IMR-90 (cell line): ENCODE measurements around the gene SH3RF3. TPM values are rescaled to one million over a fixed set of nuclear protein-coding genes. Genes with fewer than 3 reads are reported as not detected.

Source experiments
- ATAC-seq: fragments of 200-7000 bp; cut with Tn5 transposase; 2 replicates; pipeline ENCODE4 v1.9.1; 2020; ENCODE audit warnings: low read depth, mild to moderate bottlenecking, moderate library complexity
- BruUV-seq: library from RNA; stranded (reverse); fragments of 400-500 nt; replicated peaks from 2 replicates; lab custom pipeline; 2021; lab: Mats Ljungman, UMichigan
- CTCF ChIA-PET: fragments of 300-600 bp; formaldehyde crosslinking; extraction: SDS; loops from one replicate; lab custom pipeline; 2021; ENCODE audit warnings: antibody characterized with exemption; lab: Yijun Ruan, JAX
- POLR2A ChIA-PET: fragments of 300-600 bp; sonication (Branson Sonifier 250); formaldehyde crosslinking; loops from one replicate; lab custom pipeline; 2022; ENCODE audit warnings: antibody characterized with exemption; ENCODE audit not compliant: unreplicated experiment; lab: Charles Lee
- DNase-seq: peaks from one replicate; pipeline ENCODE4 v3.0.0; 2013
- H2AFZ ChIP-seq: replicated peaks from 2 replicates; pipeline ENCODE3; 2013; ENCODE audit warnings: low read length, mild to moderate bottlenecking; ENCODE audit not compliant: poor library complexity
- H2AK5ac ChIP-seq: 2 replicates; pipeline ENCODE4 v1.6.1; 2013; ENCODE audit warnings: low read depth, low read length, inconsistent platforms
- H2AK9ac ChIP-seq: replicated peaks from 2 replicates; pipeline ENCODE3; 2013; ENCODE audit warnings: mild to moderate bottlenecking, low read depth, low read length, moderate library complexity; ENCODE audit not compliant: poor library complexity
- H2BK120ac ChIP-seq: 2 replicates; pipeline ENCODE4 v1.6.1; 2013; ENCODE audit warnings: low read depth, low read length, inconsistent platforms
- H2BK15ac ChIP-seq: 3 replicates; pipeline ENCODE4 v1.6.1; 2013; ENCODE audit warnings: low read depth, low read length, inconsistent platforms
- H2BK20ac ChIP-seq: 2 replicates; pipeline ENCODE4 v1.6.1; 2013; ENCODE audit warnings: low read depth, mild to moderate bottlenecking, inconsistent platforms, low read length, moderate library complexity
- H2BK5ac ChIP-seq: 2 replicates; pipeline ENCODE4 v1.6.1; 2013; ENCODE audit warnings: mild to moderate bottlenecking, low read depth, low read length, inconsistent platforms; ENCODE audit not compliant: poor library complexity, severe bottlenecking
- H3K14ac ChIP-seq: replicated peaks from 2 replicates; pipeline ENCODE4 v1.6.1; 2013; ENCODE audit warnings: low read depth, low read length, inconsistent platforms
- H3K18ac ChIP-seq: 2 replicates; pipeline ENCODE4 v1.6.1; 2013; ENCODE audit warnings: low read depth, low read length, control low read depth
- H3K23ac ChIP-seq: 2 replicates; pipeline ENCODE4 v1.6.1; 2013; ENCODE audit warnings: low read depth, low read length, inconsistent platforms
- H3K27ac ChIP-seq: 2 replicates; pipeline ENCODE4 v1.5.1; 2013; ENCODE audit warnings: mild to moderate bottlenecking, control low read depth, low read length; ENCODE audit not compliant: insufficient read depth
- H3K27me3 ChIP-seq: 2 replicates; pipeline ENCODE4 v1.6.1; 2013; ENCODE audit warnings: low read length; ENCODE audit not compliant: control insufficient read depth, insufficient read depth
- H3K36me3 ChIP-seq: 2 replicates; pipeline ENCODE4 v1.6.1; 2013; ENCODE audit warnings: low read length, mixed read lengths; ENCODE audit not compliant: control insufficient read depth, insufficient read depth
- H3K4ac ChIP-seq: 2 replicates; pipeline ENCODE4 v1.6.1; 2013; ENCODE audit warnings: low read depth, low read length, inconsistent platforms
- H3K4me1 ChIP-seq: 2 replicates; pipeline ENCODE4 v1.6.1; 2013; ENCODE audit warnings: low read length, mixed read lengths; ENCODE audit not compliant: control insufficient read depth, insufficient read depth
- H3K4me2 ChIP-seq: 2 replicates; pipeline ENCODE4 v1.6.1; 2013; ENCODE audit warnings: low read depth, mild to moderate bottlenecking, control low read depth, low read length, moderate library complexity
- H3K4me3 ChIP-seq: 2 replicates; pipeline ENCODE4 v1.5.1; 2013; ENCODE audit warnings: low read depth, mild to moderate bottlenecking, control low read depth, low read length, moderate library complexity; ENCODE audit not compliant: insufficient read depth
- H3K56ac ChIP-seq: 2 replicates; pipeline ENCODE4 v1.6.1; 2013; ENCODE audit warnings: low read length, inconsistent platforms; ENCODE audit not compliant: insufficient read depth; ENCODE audit errors: extremely low read depth
- H3K79me1 ChIP-seq, 2 experiments: 2 replicates each; pipeline ENCODE4 v1.6.1; 2013; ENCODE audit warnings: low read length in 2 of 2, inconsistent platforms in 1 of 2, low read depth in 1 of 2
- H3K9ac ChIP-seq: 2 replicates; pipeline ENCODE4 v1.6.1; 2013; ENCODE audit warnings: low read depth, low read length, control low read depth
- H3K9me1 ChIP-seq: 2 replicates; pipeline ENCODE4 v1.6.1; 2013; ENCODE audit warnings: low read length, inconsistent platforms; ENCODE audit not compliant: insufficient read depth
- H3K9me3 ChIP-seq: 2 replicates; pipeline ENCODE4 v1.6.1; 2013; ENCODE audit warnings: low read length; ENCODE audit not compliant: control insufficient read depth, insufficient read depth
- H4K20me1 ChIP-seq: 2 replicates; pipeline ENCODE4 v1.6.1; 2013; ENCODE audit warnings: low read length, inconsistent platforms; ENCODE audit not compliant: insufficient read depth
- H4K5ac ChIP-seq: 2 replicates; pipeline ENCODE4 v1.6.1; 2013; ENCODE audit warnings: mild to moderate bottlenecking, low read depth, low read length, control low read depth
- H4K8ac ChIP-seq, 2 experiments: 2 replicates each; pipeline ENCODE4 v1.6.1; 2013; ENCODE audit warnings: low read depth in 2 of 2, low read length in 2 of 2, control low read depth in 1 of 2, inconsistent platforms in 1 of 2
- H4K91ac ChIP-seq: 2 replicates; pipeline ENCODE4 v1.6.1; 2013; ENCODE audit warnings: low read depth, low read length, inconsistent platforms; ENCODE audit not compliant: insufficient read depth
- CEBPB ChIP-seq: IDR thresholded peaks from 2 replicates; pipeline ENCODE4 v1.6.1; 2012; ENCODE audit warnings: low read depth, low read length, improper control_type of control experiment
- FOS ChIP-seq: fragments of 150-350 bp; IDR thresholded peaks from 2 replicates; pipeline ENCODE4 v1.6.1; 2016; ENCODE audit warnings: low read depth, low read length
- WGBS, 2 experiments: methylation state at CpG; one replicate each; pipeline versions ENCODE4 v1.1.5 to v1.1.7; 2013; ENCODE audit warnings: missing lambda C conversion rate in 2 of 2; ENCODE audit not compliant: insufficient read length in 1 of 2; ENCODE audit errors: extremely low coverage in 2 of 2; 5-methylcytosine and 5-hydroxymethylcytosine counted together
- dilution Hi-C: fragments of 300-500 bp; cut with HindIII; formaldehyde crosslinking; loops from one replicate; pipeline ENCODE4 v1.14.3; 2018; ENCODE audit warnings: low sequenced_read_pairs; ENCODE audit not compliant: unreplicated experiment
- in situ Hi-C: fragments of 300-500 bp; cut with MboI; formaldehyde crosslinking; loops from 3 replicates; pipeline ENCODE4 v1.14.3; 2019; ENCODE audit warnings: low sequenced_read_pairs, inconsistent platforms, mixed read lengths
- intact Hi-C: fragments of 100-400 bp; cut with micrococcal nuclease; formaldehyde crosslinking; loops from 2 replicates; pipeline ENCODE4 v1.10.0; 2022
- polyA plus RNA-seq, 3 experiments: library from polyadenylated mRNA; depleted of rRNA; stranded (reverse); fragments of >200 nt; gene quantifications; 2 replicates each; pipeline ENCODE4 v1.2.3, GENCODE V29; 2012; ENCODE audit warnings: low replicate concordance in 1 of 3
- total RNA-seq: library from RNA; depleted of rRNA; stranded (reverse); fragments of >200 nt; gene quantifications from 2 replicates; pipeline ENCODE4 v1.2.3, GENCODE V29; 2012
- TF ChIP-seq, protein P1 (sequence below): fragments of 150-350 bp; IDR thresholded peaks from 2 replicates; pipeline ENCODE4 v1.6.1; 2017; ENCODE audit warnings: mild to moderate bottlenecking, antibody characterized with exemption, low read length, low read depth

SH3RF3 gene
- total and polyA plus RNA-seq, 2 of the 4 experiments (the other 2 are of a cell fraction), result 3.4 to 5.3 TPM

GRCh38 chr2:109125593-109126500 is 3.2 kb upstream of the SH3RF3 start:
- peak overlapping the region; percentile 55 for H3K4me2 ChIP-seq
- peak overlapping the region; percentile 73 for H3K18ac ChIP-seq
- H4K20me1 ChIP-seq, result peaks cover 23% of the 10 kb centered on the region
- peaks cover 18% of the 10 kb centered on the region for H3K27me3 ChIP-seq
- in situ Hi-C loops, result loop anchor here (5.0 to 25.0 kb wide), 2 partner anchors 211 to 381 kb away; no protein-coding TSS in a partner anchor
- H2AK9ac ChIP-seq, result peak overlapping the region; percentile 62
- dilution Hi-C loops, result no loop called here
- H3K79me1 ChIP-seq, result peaks cover 0 to 33% of the 10 kb centered on the region in 2 experiments; a peak in 2 of 4 replicates
- CTCF ChIA-PET, result interaction anchor here (0.8 to 1.8 kb wide), 2 partner anchors 260 to 384 kb away, joined by 3 to 4 read pairs; no protein-coding TSS in a partner anchor
- H2BK15ac ChIP-seq, result peak overlapping the region; percentile 55; the same call in 2 of the 3 replicates
- BruUV-seq, result no TSS peak
- H3K27ac ChIP-seq, result peak overlapping the region; percentile 72
- H2AK5ac ChIP-seq, result peak overlapping the region; percentile 79
- ATAC-seq (peak; percentile 21), DNase-seq (peak; percentile 98)
- H3K9ac ChIP-seq, result 0 out of 2 replicates have a peak overlapping the region, but pooled peaks have one; percentile 1
- peak overlapping the region; percentile 22; the same call in 1 of the 2 replicates for H3K56ac ChIP-seq
- 56% methylated on average over 5 of the region's 12 CpGs; no CpG with 5 or more reads in 1 of the 2 experiments for WGBS, 2 experiments
- H3K23ac ChIP-seq, result peak overlapping the region; percentile 59
- POLR2A ChIA-PET, result no interaction called here
- peak; percentile 88; the same call in 1 of the 2 replicates for TF ChIP-seq FOS
- TF ChIP-seq, protein P1, sequence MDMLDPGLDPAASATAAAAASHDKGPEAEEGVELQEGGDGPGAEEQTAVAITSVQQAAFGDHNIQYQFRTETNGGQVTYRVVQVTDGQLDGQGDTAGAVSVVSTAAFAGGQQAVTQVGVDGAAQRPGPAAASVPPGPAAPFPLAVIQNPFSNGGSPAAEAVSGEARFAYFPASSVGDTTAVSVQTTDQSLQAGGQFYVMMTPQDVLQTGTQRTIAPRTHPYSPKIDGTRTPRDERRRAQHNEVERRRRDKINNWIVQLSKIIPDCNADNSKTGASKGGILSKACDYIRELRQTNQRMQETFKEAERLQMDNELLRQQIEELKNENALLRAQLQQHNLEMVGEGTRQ, result no peak
- TF ChIP-seq CEBPB, result 0 out of 2 replicates have a peak, but pooled peaks have one; percentile 54
- H4K5ac ChIP-seq, result peak overlapping the region; percentile 25; the same call in 1 of the 2 replicates
- H2BK120ac ChIP-seq, result peak overlapping the region; percentile 89
- H3K14ac ChIP-seq, result peak overlapping the region; percentile 65
- H4K8ac ChIP-seq, result peak overlapping the region in 1 of 2 experiments; percentile 54; a peak in 2 of 4 replicates
- peaks cover 13% of the 10 kb centered on the region for H3K4me1 ChIP-seq
- intact Hi-C loops, result loop anchor here (2.0 to 5.0 kb wide), 3 partner anchors 136 to 251 kb away; no protein-coding TSS in a partner anchor
- H3K4me3 ChIP-seq, result no peak overlapping the region
- peaks cover 12% of the 10 kb centered on the region for H3K9me1 ChIP-seq
- H3K36me3 ChIP-seq, result no peaks in the 10 kb centered on the region
- no peak overlapping the region for H2AFZ ChIP-seq
- H3K9me3 ChIP-seq, result 0 out of 2 replicates have a peak, but pooled peaks cover 2% of the 10 kb centered on the region
- peak overlapping the region; percentile 79 for H2BK20ac ChIP-seq
- peak overlapping the region; percentile 84 for H4K91ac ChIP-seq
- peak overlapping the region; percentile 92 for H3K4ac ChIP-seq
- H2BK5ac ChIP-seq, result peak overlapping the region; percentile 86
